ENCODE data around the gene SHROOM3.
"Not testable (repeated sequence)": the region's sequence is repeated elsewhere in the genome, so short reads cannot be mapped to it uniquely, and the experiment has no call there.

Gene SHROOM3

DNA sequence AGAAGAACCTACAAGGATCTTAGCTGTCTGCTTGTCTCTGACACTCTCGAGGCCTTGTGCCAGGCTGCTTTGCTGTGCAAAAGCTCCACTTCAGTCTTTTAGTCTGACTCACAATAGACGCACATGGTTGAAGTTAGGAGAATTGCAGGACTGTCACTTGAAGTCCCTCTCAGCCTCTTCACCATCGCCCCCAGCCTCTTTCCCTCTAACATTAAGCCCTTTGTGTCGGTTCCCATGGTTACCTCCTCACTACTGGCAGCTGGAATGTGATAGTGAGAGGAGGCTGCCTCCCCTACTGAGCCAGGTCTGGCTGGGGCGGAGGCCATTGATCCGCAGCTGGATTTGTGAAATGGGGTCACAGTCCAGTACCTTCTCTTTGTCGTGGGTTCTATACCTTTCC lies 261.1 kb downstream of the SHROOM3 start:
- no peak for DNase-seq (ENCODE audit: low read depth in 2 of 2)

DNA sequence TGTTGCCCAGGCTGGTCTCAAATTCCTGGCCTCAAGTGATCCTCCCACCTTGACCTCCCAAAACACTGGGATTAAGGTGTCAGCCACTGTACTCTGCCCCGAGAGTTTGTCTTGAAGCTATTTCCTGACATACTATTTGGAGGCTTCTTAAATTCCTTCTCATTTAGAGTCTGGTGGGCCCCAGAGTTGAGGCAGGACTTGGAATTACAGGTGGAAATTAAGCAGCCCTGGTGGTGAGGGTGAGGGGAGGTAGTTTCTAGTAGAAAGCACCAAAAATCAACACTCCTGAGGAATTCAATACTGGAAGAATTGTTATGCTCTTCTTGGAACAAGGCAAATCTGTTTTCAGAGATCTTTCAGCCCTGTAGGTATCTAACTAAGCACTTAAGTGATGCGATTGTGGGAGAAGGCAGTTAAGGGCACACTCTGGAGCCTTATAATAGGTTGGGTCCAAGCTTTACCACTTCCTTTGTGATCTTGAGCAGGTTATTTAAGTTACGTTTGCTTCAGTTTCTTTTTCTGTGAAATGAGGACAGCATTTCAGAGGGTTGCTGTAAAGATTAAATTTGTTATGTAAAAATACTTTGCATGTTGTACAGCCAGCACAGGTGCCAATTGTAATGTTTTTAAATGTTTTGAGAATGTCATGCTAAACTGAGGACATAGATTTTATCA lies 262.2 kb downstream of the SHROOM3 start:
- no peak for DNase-seq (ENCODE audit: low read depth in 2 of 2)

DNA sequence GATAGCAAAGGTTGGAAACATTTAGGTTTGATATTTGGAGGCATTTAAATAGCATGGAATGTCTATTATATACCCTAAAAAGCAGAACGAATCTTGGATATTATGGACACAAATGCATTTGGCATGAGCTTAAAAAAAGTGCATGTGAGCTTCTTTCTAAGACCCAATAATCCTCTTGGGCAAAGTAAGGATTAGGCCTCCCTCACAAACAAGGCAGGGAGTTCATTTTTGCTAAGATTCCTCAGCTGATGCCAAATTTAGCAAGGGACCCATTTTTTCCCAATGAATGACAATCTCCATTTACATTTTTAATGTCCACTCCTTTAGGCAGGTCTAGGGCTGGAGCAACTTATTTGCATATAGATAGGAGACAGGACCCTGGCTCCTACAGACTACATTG lies 263.1 kb downstream of the SHROOM3 start:
- DNase-seq (ENCODE audit: low read depth in 2 of 2) = no peak

DNA sequence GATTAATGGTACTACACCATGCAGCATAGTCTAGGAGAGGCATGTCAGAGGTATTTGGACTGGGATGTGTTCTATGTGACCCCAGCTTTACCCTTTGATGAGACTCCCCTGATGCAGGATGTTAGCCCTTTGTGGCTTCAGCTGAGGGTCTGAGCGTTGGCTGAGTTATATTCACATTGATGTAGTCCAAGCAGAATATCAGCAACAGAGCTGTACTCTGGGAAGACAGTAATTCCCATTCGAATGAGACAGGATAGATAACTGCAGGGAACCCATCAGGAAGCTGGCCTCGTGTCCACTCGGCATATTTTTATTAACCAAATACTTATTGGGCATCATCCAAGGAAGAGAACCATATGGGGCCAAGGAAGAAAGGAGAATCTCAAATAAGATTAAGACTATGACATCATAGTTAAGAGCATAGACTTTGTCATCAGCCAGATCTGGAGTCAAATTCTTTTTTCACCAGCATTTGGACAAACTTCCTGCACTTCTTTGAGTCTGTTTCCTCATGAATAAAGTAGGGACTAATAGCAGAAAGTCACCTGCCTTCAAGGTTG lies 264.8 kb downstream of the SHROOM3 start:
- DNase-seq (ENCODE audit: low read depth in 2 of 2) = no peak

DNA sequence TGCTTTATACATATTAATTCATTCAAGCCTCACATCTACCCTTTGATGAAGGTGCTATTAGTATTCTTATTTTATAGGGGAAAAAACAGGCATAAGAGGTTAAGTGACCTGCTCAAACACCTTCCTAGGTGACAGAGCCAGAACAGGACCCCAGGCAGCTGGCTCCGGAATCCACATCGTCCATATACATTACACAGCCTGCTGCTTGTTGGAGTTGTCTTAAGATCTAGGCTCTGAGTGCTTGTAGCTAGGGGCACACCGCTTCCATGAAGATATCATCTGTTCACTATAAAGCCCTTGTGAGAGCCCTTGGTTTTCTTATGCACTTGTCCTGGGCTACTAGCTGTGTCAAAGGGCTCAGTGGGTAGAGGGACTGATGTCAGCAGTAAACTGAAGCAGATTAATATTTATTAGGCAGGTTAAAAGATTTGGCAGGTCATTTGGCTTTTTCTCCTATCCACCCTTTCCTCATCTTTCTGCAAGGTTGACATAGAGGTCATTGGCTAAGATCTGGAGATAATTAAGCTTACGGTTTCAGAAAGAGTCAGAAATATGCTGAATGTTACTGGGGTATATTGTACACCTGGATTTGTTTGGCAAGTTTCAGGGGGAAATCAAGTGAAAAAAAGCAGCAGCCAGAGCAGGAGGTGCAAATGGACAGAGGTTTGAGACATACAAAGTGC lies 267.6 kb downstream of the SHROOM3 start:
- DNase-seq (ENCODE audit: low read depth in 2 of 2) = no peak

DNA sequence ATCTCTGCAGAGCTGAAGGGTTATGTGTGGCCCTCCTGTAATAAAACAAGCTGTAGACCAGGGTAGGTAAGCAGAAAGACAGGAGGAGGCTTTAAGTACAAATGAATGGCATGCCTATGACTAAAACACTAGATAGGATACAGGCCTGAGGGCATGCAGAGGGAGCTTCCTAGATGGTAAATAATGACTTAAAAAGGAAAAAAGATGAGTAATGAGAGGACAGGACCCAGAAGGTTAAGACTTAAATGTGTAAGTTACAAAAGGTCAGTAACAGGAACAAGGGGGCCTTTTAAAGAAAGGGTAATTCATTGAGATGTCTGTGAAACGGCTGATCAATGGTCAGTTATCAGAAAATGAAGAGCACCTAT lies 268.1 kb downstream of the SHROOM3 start:
- no peak for DNase-seq (ENCODE audit: low read depth in 2 of 2)

DNA sequence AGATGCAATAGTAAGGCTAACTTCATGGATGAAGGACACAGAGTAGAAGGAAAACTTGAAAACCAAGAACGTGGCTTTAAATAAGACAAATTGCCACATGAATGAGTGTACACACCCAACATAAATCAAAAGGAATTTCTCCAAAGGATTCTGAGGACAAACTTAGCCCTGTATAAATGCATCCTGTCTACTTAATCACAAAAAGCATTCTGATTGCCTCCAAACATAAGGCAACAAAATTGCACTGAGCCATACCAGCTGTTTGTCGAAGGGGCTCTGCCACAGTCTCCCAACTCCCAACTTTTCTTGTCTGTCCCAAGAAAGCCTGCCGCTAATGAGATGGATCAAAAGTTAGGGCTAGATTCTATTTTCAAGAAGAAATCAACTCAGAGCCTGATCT lies 268.6 kb downstream of the SHROOM3 start:
- DNase-seq (ENCODE audit: low read depth in 2 of 2) = no peak

DNA sequence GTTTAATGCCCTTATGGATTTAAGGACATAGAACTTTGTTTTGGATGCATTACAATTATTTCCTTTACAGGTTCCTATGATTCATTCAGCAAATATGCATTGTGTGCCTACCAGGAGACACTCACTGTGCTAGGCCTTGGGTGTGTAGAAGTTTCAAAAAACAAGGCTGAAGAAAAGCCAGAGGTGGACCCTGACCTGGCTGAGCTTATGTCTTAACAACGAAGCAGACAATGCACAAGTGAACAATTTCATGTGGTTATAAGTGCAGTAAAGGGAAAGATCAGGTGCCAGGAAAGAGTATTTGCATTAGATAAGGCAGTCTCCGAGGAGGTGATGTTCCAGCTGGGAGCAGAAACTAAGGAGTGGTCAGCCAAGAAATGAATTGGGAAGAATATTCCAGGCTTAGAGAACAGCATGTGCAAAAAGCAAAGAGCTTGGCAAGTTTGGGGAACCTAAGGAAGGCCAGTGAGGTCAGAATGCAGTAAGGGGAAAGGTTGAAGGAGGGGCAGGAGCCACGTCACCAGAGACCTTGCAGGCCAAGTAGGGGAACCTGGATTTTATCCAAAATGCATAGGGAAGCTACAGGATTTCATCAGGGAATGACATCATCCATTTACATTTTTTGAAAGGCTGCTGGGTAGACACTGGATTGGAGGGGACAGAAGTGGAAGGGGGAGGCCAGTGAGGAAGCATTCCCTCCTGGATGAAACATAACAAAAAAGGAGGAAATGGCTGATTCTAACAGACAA lies 269.3 kb downstream of the SHROOM3 start:
- no peak for DNase-seq (ENCODE audit: low read depth in 2 of 2)

DNA sequence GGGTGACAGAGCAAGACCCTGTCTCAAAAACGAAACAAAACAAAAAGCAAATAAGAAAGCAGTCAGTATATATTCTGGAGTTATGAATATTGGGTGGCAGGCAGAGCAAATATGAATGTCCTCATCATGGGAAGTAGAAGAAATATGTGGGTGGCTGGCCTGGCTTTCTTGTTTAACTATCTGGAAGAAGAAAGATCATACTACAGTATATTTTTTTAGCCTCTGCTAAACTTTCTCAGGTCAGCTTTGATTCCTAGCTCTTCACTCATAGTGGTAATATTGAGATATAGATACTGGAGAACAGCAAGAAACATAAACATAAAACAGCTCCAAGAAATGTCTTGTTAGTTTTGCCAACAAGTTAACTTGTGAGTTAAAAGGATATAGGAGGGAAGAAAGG lies 270.4 kb downstream of the SHROOM3 start:
- DNase-seq (ENCODE audit: low read depth in 2 of 2) = no peak

DNA sequence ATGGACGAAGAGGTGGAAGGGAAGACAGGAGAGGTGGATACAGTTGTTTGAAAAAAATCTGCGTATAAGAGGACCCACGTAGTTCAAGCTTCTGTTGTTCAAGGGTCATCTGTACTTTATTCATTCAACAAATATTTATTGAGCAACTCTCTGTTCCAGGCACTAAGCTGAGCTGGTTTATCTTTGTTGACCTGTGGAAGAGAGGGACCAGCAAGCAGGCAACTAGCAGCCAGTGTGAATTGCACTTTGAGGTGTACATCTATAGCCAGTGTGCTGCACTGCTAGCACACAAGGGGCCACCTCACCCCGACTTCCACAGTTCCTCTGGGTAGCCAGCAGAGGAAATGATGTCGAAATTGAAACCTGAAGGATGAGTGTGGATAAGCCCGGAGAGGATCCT lies 271.6 kb downstream of the SHROOM3 start:
- no peak for DNase-seq (ENCODE audit: low read depth in 2 of 2)

DNA sequence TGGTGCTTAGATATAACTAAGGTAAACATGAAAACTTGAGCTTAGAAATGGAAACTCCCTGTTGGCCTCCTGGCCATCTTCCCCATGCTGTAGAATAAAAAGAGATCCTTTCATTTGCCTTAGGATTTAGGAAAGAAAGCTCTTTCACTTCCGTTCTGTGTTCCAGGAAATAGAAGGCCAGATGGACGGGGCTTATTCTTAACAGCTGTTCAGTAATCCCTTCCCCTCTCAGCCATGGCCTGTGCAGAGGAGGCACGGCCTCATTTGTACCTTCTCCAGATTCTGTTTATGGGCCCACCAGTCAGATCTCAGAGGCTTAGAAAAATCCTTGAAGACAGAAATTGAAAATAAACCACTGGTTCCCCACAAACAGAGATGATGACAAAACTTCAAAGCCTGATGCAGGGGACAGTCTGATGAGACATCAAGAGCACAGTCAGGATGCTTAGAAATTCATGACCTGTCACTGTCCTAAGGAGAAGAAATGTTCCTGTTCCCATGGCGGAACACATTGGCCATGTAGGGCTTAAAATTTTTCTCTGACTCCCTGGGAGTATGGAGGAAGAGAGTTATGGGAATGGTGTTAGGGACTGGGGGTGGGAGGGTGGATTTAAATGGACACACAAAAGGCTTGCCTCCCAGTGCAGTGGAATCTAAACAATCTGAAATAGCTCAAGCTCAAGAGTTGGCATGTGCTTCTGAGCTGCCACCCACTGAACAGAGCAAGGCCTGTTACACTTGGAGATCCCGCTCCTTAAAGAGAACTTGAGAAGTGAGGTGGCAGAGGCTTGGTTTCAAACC lies 274.1 kb downstream of the SHROOM3 start:
- no peak for DNase-seq (ENCODE audit: low read depth in 2 of 2)

DNA sequence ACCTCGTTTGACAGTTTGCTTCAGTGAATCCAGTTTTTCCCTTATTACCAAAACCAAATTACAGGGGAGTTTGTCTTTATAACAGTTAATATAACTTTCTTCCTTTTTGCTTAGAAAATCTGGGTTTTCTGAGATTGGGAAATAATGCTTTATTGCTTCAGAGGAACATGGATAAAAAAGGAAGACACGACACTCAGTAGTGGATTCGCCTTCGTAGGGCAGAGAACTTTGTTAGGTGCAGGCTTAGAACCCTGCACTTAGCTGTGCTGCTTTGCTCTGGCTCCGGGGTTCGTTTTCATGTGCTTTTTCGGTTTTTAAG lies 274.7 kb downstream of the SHROOM3 start:
- DNase-seq (ENCODE audit: low read depth in 2 of 2) = no peak

DNA sequence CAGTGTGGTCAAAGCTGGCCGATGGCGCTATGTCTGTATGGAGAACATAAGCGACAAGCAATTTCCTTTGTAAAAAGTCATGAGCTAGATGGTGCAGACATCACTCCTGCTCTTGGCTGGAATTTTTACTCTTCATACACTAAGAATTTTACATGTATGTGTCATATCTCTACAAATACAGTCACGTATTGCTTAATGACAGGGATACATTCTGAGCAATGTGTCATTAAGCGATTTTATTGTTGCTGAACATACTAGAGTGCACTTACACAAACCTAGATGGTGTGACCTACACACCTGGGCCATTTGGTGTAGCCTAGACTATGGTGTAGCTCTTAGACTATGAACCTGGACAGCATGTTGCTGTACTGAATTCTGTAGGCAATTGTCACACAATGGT lies 277.5 kb downstream of the SHROOM3 start:
- no peak for DNase-seq (ENCODE audit: low read depth in 2 of 2)

DNA sequence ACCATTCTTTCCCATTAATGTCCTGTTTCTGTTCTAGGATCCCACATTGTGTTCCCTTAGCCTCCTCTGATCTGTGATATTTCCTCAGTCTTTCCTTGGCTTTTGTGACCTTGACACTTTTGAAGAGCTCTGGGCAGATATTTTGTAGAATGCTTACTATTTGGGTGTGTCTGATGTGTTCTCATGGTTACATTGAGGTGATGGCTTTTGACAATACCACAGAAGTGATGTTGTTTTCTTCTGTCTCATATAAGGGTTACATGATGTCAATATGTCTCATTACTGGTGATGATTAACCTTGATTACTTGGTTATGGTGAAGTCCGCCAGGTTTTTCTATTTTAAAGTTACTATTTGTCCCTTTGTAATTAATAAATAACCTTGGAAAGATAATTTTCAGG lies 279.2 kb downstream of the SHROOM3 start:
- no peak for DNase-seq (ENCODE audit: low read depth in 2 of 2)

DNA sequence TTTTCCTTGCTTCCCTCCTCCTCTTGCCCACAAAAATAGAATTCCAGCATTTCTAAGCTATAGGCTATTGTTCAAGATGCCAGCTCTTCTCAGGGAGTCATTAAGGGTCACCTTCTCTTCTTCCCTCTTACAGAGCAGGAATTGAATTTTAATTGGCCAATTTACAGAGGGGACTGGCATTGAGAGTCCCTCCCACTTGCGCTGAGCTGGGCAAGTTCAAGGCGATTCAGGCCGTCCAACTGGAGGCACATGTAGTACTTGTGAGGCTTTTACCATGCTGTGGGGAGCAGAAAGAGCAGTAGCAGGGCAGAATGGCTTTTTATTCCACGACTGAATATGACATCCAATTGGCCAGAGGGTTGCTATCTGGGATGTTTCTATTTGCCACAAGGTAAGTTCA lies 281.0 kb downstream of the SHROOM3 start:
- no peak for DNase-seq (ENCODE audit: low read depth in 2 of 2)

DNA sequence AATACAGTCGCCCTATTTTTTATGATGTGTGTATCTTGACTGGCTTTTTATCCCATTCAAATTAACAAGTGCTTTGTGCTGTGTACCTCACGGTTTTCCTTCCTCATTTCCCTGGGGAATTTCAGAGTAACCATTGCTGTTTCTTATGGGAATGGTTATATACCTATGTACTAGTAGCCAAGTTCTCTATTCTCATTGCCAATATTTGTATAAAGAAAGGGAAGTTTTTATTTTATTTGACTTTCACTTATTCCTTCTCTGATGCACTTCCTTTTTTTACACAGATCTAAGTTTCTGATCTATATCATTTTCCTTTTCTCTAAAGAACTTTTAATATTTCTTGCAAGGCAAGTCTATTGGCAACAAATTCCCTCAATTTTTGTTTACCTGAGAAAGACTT lies 281.6 kb downstream of the SHROOM3 start:
- no peak for DNase-seq (ENCODE audit: low read depth in 2 of 2)

DNA sequence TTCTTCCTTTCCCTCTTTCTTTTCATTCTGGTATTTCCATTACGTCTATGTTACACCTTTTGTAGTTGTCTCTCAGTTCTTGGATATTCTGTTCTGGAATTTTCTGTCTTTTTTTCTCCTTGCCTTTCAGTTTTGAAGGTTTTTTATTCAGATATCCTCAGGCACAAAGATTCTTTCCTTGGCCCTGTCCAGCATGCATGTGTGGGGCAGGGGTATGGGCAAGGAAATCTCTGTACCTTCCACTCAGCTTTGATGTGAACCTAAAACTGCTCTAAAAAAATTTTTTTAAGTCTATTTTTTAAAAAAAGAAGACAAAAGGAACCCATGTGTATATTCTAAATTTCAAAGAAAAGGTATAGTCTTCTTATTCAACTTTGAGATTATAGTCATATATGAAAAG lies 282.4 kb downstream of the SHROOM3 start:
- no peak for DNase-seq (ENCODE audit: low read depth in 2 of 2)

DNA sequence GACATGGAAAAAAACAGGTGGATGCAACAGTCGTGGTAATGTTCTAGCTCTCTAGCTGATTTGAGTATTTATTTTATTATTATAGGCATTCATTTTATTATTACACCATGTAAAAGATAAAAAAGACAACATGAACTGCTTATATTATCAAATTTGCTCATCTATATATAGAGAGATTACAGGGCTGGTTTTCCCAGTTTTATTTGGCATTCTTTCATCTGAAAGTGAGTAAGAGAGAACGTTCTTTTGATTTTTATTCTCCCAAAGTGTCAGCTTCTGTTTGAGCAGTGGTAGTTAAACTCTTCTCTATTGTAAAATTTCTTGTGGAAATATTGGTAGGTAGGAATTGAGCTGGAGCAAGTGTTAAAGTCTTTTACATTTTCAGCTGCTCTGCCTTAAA lies 283.0 kb downstream of the SHROOM3 start:
- no peak for DNase-seq (ENCODE audit: low read depth in 2 of 2)

DNA sequence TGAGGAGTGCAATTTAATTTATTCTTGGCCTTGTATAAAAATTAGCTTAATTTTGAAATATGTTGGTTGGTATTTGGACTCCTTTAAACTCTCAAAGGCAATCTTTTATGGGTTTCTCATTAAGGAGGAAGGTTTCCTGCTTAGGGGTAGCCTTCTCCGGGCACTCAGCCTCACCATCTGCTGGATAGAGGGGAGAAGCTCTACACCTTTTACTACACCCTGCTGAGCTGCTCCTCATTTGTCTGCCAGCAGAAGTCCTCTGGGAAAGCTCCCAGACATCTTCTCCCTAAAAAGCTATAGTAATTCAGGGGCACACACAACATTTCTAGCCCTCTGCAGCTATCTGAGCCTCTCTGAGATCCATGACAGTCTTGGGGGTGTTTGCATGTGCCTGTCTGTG lies 283.8 kb downstream of the SHROOM3 start:
- DNase-seq (ENCODE audit: low read depth in 2 of 2) = no peak

DNA sequence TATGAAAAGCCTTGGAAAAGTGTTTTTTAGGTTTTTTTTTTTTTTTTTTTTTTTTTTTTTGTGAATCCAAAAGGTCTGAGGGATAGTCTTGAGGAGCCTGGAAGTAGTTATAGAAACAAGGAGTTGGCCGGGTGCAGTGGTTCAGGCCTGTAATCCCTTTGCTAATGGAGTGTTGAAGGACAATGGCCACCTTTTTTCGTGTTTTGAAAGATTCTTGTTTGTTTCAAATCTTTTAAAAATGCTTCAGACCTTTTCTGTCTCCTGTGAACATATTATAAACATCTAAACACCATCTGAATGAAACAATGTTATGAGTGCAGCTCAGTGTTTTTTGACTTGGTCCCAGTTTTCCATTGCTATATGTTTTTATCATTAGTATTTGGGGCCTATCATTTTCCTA lies 285.1 kb downstream of the SHROOM3 start:
- no peak for DNase-seq (ENCODE audit: low read depth in 2 of 2)

DNA sequence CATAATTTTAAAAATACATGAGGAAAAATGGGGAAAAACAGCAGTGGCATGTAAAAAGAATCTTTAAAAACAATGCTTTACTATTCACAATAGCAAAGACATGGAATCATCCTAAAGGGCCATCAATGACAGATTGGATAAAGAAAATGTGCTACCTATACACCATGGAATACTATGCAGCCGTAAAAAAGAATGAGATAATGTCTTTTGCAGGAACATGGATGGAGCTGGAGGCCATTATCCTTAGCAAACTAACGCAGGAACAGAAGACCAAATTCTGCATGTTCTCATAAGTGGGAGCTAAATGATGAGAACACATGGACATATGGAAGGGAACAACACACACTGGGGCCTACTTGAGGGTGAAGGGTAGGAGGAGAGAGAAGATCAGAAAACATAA lies 287.1 kb downstream of the SHROOM3 start:
- not testable (repeated sequence) for DNase-seq (ENCODE audit: low read depth in 2 of 2)

DNA sequence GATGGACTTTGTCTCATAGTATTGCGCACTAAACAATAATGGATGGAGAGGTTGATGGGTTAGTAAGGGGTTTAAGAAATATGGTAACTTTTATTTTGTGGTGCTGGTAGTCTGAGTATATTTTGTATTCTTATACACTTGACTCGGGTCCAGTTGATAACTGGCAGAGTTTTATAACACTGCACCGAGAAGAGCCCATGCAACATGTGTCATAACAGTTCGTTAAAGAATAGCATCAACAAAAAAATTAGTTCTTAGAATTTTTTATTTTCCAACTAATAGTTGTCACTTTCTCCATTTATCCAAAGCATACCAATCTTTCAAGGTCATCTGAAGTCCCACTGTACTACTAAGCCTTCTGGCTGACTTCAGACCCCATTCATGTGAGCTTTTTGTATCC lies 287.8 kb downstream of the SHROOM3 start:
- DNase-seq (ENCODE audit: low read depth in 2 of 2) = no peak

Data from stimulated activated CD4-positive, alpha-beta T cell treated with anti-CD3 and anti-CD28 coated beads, Interleukin-12 subunit alpha, Interleukin-12 subunit beta, amount 100 ng/mL, for 24 hours (primary cell).